GM12878 (cell line): ENCODE measurements around the gene ZNF10.

ENCODE experiments used
- CBFB ChIP-seq: IDR thresholded peaks from 2 replicates; pipeline ENCODE4 v1.6.1; 2016; ENCODE audit warnings: antibody characterized with exemption, low read depth
- EP300 ChIP-seq, 2 experiments: fragments of 150-350 bp in 1 of 2; IDR thresholded peaks; 2 replicates each; pipeline ENCODE4 v1.6.1; 2011 to 2012; ENCODE audit warnings: low read depth in 2 of 2, low read length in 2 of 2, borderline replicate concordance in 1 of 2, improper control_type of control experiment in 1 of 2, inconsistent platforms in 1 of 2; ENCODE audit not compliant: control insufficient read depth in 1 of 2

GRCh38 chr12:133135747-133136146 lies 5.3 kb downstream of the ZNF10 start:
- no peak for TF ChIP-seq CBFB
- no peak for TF ChIP-seq EP300 (IDR thresholded peaks at IDR 0.05; ENCODE audit: borderline replicate concordance in 1 of 2, control insufficient read depth in 1 of 2, low read depth in 2 of 2, low read length in 2 of 2)
